ENCODE measurements around the gene PTCH2. TPM values are rescaled to one million over a fixed set of nuclear protein-coding genes. Genes with fewer than 3 reads are reported as not detected.

The PTCH2 gene
- total and polyA plus RNA-seq, 2 of the 13 experiments (the other 11 are each of a cell fraction or from before 2014, with no cell fraction given) = 0.60 to 1.5 TPM

DNA sequence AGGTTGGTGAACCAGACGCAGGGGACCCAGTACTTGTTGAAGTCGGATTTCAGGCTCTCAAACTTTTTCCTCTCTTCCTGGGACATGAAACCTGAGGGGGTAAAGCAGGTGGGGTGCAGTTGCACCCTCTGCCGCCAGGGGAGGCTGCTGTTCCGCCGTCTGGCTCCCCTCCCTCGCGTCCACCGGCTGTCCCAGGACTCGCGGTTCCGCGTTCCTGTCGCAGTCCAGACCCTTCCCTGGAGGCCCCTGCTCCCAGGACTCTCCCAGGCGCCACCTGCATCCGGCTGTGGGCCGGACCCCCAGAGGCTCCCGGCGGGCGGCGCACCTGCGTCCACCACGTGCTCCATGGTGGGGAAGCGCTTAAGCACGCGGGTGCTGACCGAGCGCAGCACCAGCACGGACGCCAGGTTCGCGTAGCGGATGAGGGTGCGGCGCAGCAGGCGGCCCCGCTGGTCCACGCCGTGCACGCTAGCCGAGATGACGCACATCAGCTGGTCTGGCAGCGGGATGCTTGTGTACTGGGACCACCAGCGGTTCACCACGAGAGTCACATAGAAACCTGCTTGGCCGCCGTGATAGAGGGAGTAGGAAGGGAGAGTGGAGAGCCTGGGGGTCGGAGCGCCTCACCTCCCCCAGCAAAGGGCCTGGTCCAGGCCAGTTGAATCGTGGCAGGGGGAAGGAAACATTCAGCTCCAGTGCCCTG lies 56.8 kb downstream of the PTCH2 start (continued):
- TF ChIP-seq TOE1 (CRISPR knock-in tag; IDR thresholded peaks at IDR 0.05) = no peak
- no peak for TF ChIP-seq KLF6 (CRISPR knock-in tag; IDR thresholded peaks at IDR 0.05)
- TF ChIP-seq FOXA1 (IDR thresholded peaks at IDR 0.05) = no peak
- 0 out of 2 replicates have a peak, but pooled peaks have one; percentile 12 for TF ChIP-seq FOXA1 (CRISPR knock-in tag; IDR thresholded peaks at IDR 0.05)
- TF ChIP-seq, protein P1, sequence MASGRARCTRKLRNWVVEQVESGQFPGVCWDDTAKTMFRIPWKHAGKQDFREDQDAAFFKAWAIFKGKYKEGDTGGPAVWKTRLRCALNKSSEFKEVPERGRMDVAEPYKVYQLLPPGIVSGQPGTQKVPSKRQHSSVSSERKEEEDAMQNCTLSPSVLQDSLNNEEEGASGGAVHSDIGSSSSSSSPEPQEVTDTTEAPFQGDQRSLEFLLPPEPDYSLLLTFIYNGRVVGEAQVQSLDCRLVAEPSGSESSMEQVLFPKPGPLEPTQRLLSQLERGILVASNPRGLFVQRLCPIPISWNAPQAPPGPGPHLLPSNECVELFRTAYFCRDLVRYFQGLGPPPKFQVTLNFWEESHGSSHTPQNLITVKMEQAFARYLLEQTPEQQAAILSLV (CRISPR knock-in tag; IDR thresholded peaks at IDR 0.05; ENCODE audit: borderline replicate concordance) = 0 out of 2 replicates have a peak, but pooled peaks have one; percentile 60
- 0 out of 2 replicates have a peak, but pooled peaks have one; percentile 5 for TF ChIP-seq ZMAT3 (CRISPR knock-in tag; conservative IDR thresholded peaks at IDR 0.05)

DNA sequence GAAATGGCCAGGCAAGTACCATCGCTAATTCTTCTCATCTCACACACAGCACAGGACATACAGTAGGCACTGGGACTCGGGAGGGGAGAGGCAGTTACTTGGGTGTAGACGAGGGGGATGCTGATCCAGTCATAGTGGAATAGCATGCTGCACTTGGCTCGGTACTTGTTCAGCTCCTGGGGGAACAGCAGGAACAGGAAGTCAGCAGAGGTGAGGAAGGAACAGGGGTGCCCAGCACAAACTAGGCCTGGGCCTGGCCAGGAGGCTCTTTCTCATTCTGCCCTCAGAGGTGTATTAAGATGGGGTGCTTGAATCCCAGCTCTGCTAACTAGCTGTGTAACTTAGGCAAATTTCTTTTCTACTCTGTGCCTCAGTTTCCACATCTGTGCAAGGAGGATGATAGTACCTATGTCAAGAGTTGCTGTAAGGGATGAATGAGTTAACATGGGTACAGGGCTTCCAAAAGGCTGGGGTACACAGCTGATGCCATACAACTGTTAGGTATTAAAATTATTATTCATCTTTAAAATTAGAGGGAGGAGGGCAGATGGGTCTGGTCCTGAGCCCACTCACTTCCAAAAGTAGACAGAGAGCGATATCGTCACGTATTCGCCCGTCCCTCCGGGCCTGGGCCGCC lies 57.4 kb downstream of the PTCH2 start:
- Histone ChIP-seq H3K79me2 (ENCODE audit: insufficient read depth, low read length) (no peaks in the 10 kb centered on the region), H3K4me1 (ENCODE audit: insufficient read depth, low read length) (peaks cover 55% of the 10 kb centered on the region), H3K36me3 (replicated peaks in 1 of 2; ENCODE audit: control insufficient read depth in 1 of 2, insufficient read depth in 2 of 2, low read length in 2 of 2) (no peaks in the 10 kb centered on the region), H3K9me3 (ENCODE audit: low read length) (no peaks in the 10 kb centered on the region), H3K27ac (ENCODE audit: extremely low read length, insufficient read depth, low read length) (no peak overlapping the region), H3K9ac (ENCODE audit: insufficient read depth, low read depth, low read length) (peak overlapping the region; percentile 83; the same call in 1 of the 2 replicates), H3K4me3 (replicated peaks in 1 of 3; ENCODE audit: insufficient read depth in 1 of 3, low read depth in 2 of 3, low read length in 3 of 3) (peak overlapping the region in 1 of 3 experiments; percentile 79; a peak in 2 of 6 replicates), H2AFZ (ENCODE audit: low read length) (no peak overlapping the region), H3K4me2 (ENCODE audit: low read depth, low read length) (peak overlapping the region; percentile 76), H4K20me1 (ENCODE audit: insufficient read depth, low read length) (no peaks in the 10 kb centered on the region), H3K27me3 (ENCODE audit: control insufficient read depth in 1 of 2, insufficient read depth in 2 of 2, low read length in 2 of 2) (peaks cover 3 to 13% of the 10 kb centered on the region in 2 experiments; a peak in 2 of 5 replicates)
- no TSS peak for BruUV-seq (replicated peaks)
- in situ Hi-C loops (cut with HindIII; ENCODE audit: extremely low pct_ligation_motif_present, low pct_unique_long_range_greater_than_20kb) = no loop called here
- no peak for FAIRE-seq
- ChIA-PET CTCF (ENCODE audit: low intra/inter-chr PET ratio, low total read pairs) (no interaction called here), POLR2A (interaction anchor here (1.0 to 3.6 kb wide), 3 partner anchors 15 to 55 kb away, joined by 3 to 34 read pairs (median 20); partner anchors contain the start of genes BTBD19, DYNLT4 and PLK3)
- no peak for DNase-seq (ENCODE audit: low spot score)
- no peak for ATAC-seq
- intact Hi-C loops (cut with micrococcal nuclease; ENCODE audit: unreplicated experiment) = no loop called here
- 28% methylated on average over 11 of the region's 11 CpGs for WGBS (ENCODE audit: low lambda C conversion rate)
- TF ChIP-seq, protein P2, sequence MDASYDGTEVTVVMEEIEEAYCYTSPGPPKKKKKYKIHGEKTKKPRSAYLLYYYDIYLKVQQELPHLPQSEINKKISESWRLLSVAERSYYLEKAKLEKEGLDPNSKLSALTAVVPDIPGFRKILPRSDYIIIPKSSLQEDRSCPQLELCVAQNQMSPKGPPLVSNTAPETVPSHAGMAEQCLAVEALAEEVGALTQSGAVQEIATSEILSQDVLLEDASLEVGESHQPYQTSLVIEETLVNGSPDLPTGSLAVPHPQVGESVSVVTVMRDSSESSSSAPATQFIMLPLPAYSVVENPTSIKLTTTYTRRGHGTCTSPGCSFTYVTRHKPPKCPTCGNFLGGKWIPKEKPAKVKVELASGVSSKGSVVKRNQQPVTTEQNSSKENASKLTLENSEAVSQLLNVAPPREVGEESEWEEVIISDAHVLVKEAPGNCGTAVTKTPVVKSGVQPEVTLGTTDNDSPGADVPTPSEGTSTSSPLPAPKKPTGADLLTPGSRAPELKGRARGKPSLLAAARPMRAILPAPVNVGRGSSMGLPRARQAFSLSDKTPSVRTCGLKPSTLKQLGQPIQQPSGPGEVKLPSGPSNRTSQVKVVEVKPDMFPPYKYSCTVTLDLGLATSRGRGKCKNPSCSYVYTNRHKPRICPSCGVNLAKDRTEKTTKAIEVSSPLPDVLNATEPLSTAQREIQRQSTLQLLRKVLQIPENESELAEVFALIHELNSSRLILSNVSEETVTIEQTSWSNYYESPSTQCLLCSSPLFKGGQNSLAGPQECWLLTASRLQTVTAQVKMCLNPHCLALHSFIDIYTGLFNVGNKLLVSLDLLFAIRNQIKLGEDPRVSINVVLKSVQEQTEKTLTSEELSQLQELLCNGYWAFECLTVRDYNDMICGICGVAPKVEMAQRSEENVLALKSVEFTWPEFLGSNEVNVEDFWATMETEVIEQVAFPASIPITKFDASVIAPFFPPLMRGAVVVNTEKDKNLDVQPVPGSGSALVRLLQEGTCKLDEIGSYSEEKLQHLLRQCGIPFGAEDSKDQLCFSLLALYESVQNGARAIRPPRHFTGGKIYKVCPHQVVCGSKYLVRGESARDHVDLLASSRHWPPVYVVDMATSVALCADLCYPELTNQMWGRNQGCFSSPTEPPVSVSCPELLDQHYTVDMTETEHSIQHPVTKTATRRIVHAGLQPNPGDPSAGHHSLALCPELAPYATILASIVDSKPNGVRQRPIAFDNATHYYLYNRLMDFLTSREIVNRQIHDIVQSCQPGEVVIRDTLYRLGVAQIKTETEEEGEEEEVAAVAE (CRISPR knock-in tag; IDR thresholded peaks at IDR 0.05; ENCODE audit: borderline replicate concordance) = 0 out of 2 replicates have a peak, but pooled peaks have one; percentile 21
- TF ChIP-seq ASH2L (IDR thresholded peaks at IDR 0.05; ENCODE audit: insufficient read length, low read depth, low read length) (no peak), SIX1 (CRISPR knock-in tag; IDR thresholded peaks at IDR 0.05; ENCODE audit: borderline replicate concordance) (no peak), YEATS4 (CRISPR knock-in tag; IDR thresholded peaks at IDR 0.05; ENCODE audit: borderline replicate concordance) (no peak), ZNF343 (CRISPR knock-in tag; IDR thresholded peaks at IDR 0.05) (0 out of 2 replicates have a peak, but pooled peaks have one; percentile 58), CHCHD3 (CRISPR knock-in tag; IDR thresholded peaks at IDR 0.05) (0 out of 2 replicates have a peak, but pooled peaks have one; percentile 26), ZFX (CRISPR knock-in tag; IDR thresholded peaks at IDR 0.05; ENCODE audit: low read depth) (peak; percentile 11; the same call in 1 of the 2 replicates), ZNF230 (CRISPR knock-in tag; IDR thresholded peaks at IDR 0.05) (no peak), TRIM24 (CRISPR knock-in tag; IDR thresholded peaks at IDR 0.05) (no peak), ZMAT3 (CRISPR knock-in tag; conservative IDR thresholded peaks at IDR 0.05) (0 out of 2 replicates have a peak, but pooled peaks have one; percentile 27), SAFB2 (CRISPR knock-in tag; IDR thresholded peaks at IDR 0.05; ENCODE audit: borderline replicate concordance, low read depth) (0 out of 2 replicates have a peak, but pooled peaks have one; percentile 28)

Data from HepG2 (cell line).